RKO (cell line): ENCODE data around the gene WDR3.

Experiments used
- DNase-seq: peaks from one replicate; pipeline ENCODE4 v3.0.0-alpha.2; 2016; ENCODE audit warnings: low spot score

WDR3 gene

GRCh38 chr1:117952386-117952785, 22.8 kb downstream of the WDR3 start:
- DNase-seq, result no peak

- no peak for DNase-seq
These were observed 29.8 kb downstream of the WDR3 start for GRCh38 chr1:117959364-117959763.

GRCh38 chr1:117964290-117965038, 34.9 kb downstream of the WDR3 start:
- no peak for DNase-seq

- peak; percentile 15 for DNase-seq
These were observed 37.9 kb downstream of the WDR3 start for GRCh38 chr1:117967477-117967876.

- DNase-seq, result no peak
These were observed 38.3 kb downstream of the WDR3 start for GRCh38 chr1:117967881-117968280.

GRCh38 chr1:117970252-117970651, 40.7 kb downstream of the WDR3 start:
- DNase-seq, result no peak

- no peak for DNase-seq
These were observed 42.2 kb downstream of the WDR3 start for GRCh38 chr1:117971777-117972176.

GRCh38 chr1:117976381-117976780, 46.8 kb downstream of the WDR3 start:
- no peak for DNase-seq

GRCh38 chr1:117981455-117982192, 52.1 kb downstream of the WDR3 start:
- no peak for DNase-seq

- DNase-seq, result no peak
These were observed 55.7 kb downstream of the WDR3 start for GRCh38 chr1:117985239-117985638.

- no peak for DNase-seq
These were observed 56.4 kb downstream of the WDR3 start for GRCh38 chr1:117985973-117986372.

- no peak for DNase-seq
These were observed 74.8 kb downstream of the WDR3 start for GRCh38 chr1:118004312-118004711.

- no peak for DNase-seq
These were observed 77.9 kb downstream of the WDR3 start for GRCh38 chr1:118007391-118007790.

GRCh38 chr1:118008011-118008410, 78.5 kb downstream of the WDR3 start:
- no peak for DNase-seq

- DNase-seq, result no peak
These were observed 83.1 kb downstream of the WDR3 start for GRCh38 chr1:118012515-118013124.

GRCh38 chr1:118013336-118013735, 83.8 kb downstream of the WDR3 start:
- no peak for DNase-seq

GRCh38 chr1:118013938-118014337, 84.4 kb downstream of the WDR3 start:
- DNase-seq, result no peak
